ENCODE results near the gene AKAP10.
"Not testable (repeated sequence)": the region's sequence is repeated elsewhere in the genome, so short reads cannot be mapped to it uniquely, and the experiment has no call there.

Gene AKAP10

GRCh38 chr17:19977293-19978208, at the start of gene AKAP10:
AKAP10 (minus strand) TSS chr17:19977828; CDS start chr17:19977679, 149 bp downstream.
- peak; percentile 91 to 94 for DNase-seq (ENCODE audit: low read depth in 1 of 2, low spot score in 1 of 2)

GRCh38 chr17:20026960-20027359, 49.3 kb upstream of the AKAP10 start:
- no peak for DNase-seq (ENCODE audit: low read depth in 1 of 2, low spot score in 1 of 2)

- no peak for DNase-seq (ENCODE audit: low read depth in 1 of 2, low spot score in 1 of 2)
Measured at GRCh38 chr17:20022701-20023100, 45.1 kb upstream of the AKAP10 start.

- DNase-seq (ENCODE audit: low read depth in 1 of 2, low spot score in 1 of 2) = not testable (repeated sequence)
Measured at GRCh38 chr17:20016475-20016992, 38.9 kb upstream of the AKAP10 start.

GRCh38 chr17:20012017-20012536, 34.4 kb upstream of the AKAP10 start:
- DNase-seq (ENCODE audit: low read depth in 1 of 2, low spot score in 1 of 2) = no peak

GRCh38 chr17:20010936-20011335, 33.3 kb upstream of the AKAP10 start:
- DNase-seq (ENCODE audit: low read depth in 1 of 2, low spot score in 1 of 2) = no peak

- DNase-seq (ENCODE audit: low read depth in 1 of 2, low spot score in 1 of 2) = no peak
Measured at GRCh38 chr17:20010099-20010863, 32.7 kb upstream of the AKAP10 start.

GRCh38 chr17:20009302-20010098, 31.9 kb upstream of the AKAP10 start, which contains the start of gene SPECC1:
SPECC1 (plus strand) TSS chr17:20009359; CDS start chr17:20096652, 87,293 bp downstream.
- peak; percentile 74 to 91 for DNase-seq (ENCODE audit: low read depth in 1 of 2, low spot score in 1 of 2)

GRCh38 chr17:20009052-20009301, 31.3 kb upstream of the AKAP10 start:
- no peak for DNase-seq (ENCODE audit: low read depth in 1 of 2, low spot score in 1 of 2)

- no peak for DNase-seq (ENCODE audit: low read depth in 1 of 2, low spot score in 1 of 2)
Measured at GRCh38 chr17:20008242-20009051, 30.8 kb upstream of the AKAP10 start.

GRCh38 chr17:19996502-19996901, 18.9 kb upstream of the AKAP10 start:
- DNase-seq (ENCODE audit: low read depth in 1 of 2, low spot score in 1 of 2) = no peak

- DNase-seq (ENCODE audit: low read depth in 1 of 2, low spot score in 1 of 2) = no peak
Measured at GRCh38 chr17:19996086-19996485, 18.5 kb upstream of the AKAP10 start.

GRCh38 chr17:19992803-19993713, 15.4 kb upstream of the AKAP10 start:
- peak; percentile 50 to 73 for DNase-seq (ENCODE audit: low read depth in 1 of 2, low spot score in 1 of 2)

GRCh38 chr17:19991252-19991885, 13.7 kb upstream of the AKAP10 start:
- no peak for DNase-seq (ENCODE audit: low read depth in 1 of 2, low spot score in 1 of 2)

GRCh38 chr17:19987897-19988296, 10.3 kb upstream of the AKAP10 start:
- no peak for DNase-seq (ENCODE audit: low read depth in 1 of 2, low spot score in 1 of 2)

- DNase-seq (ENCODE audit: low read depth in 1 of 2, low spot score in 1 of 2) = no peak
Measured at GRCh38 chr17:19986941-19987861, 9.6 kb upstream of the AKAP10 start.

GRCh38 chr17:19979917-19980770, 2.5 kb upstream of the AKAP10 start:
- DNase-seq (ENCODE audit: low read depth in 1 of 2, low spot score in 1 of 2) = no peak

Measured in activated CD4-positive, alpha-beta T cell treated with anti-CD3 and anti-CD28 coated beads, Interleukin-2, amount 50 U/mL, for 24 hours (primary cell).